GM20431 (cell line): ENCODE results near the gene CEP83.

Experiments
- in situ Hi-C: fragments of 300-500 bp; cut with MseI, MboI; formaldehyde crosslinking; loops from one replicate; pipeline ENCODE4 v1.15.0; 2020; ENCODE audit warnings: low sequenced_read_pairs; ENCODE audit not compliant: unreplicated experiment

The CEP83 gene

GRCh38 chr12:94386422-94386821, 73.2 kb downstream of the CEP83 start:
- in situ Hi-C loops, result no loop called here

- in situ Hi-C loops, result no loop called here
Observed at GRCh38 chr12:94384030-94384429, 75.6 kb downstream of the CEP83 start.

GRCh38 chr12:94380507-94380906, 79.2 kb downstream of the CEP83 start:
- in situ Hi-C loops, result no loop called here

- in situ Hi-C loops, result no loop called here
Observed at GRCh38 chr12:94379479-94380113, 80.1 kb downstream of the CEP83 start.

GRCh38 chr12:94377599-94377998, 82.1 kb downstream of the CEP83 start:
- in situ Hi-C loops, result no loop called here

- in situ Hi-C loops, result no loop called here
Observed at GRCh38 chr12:94374124-94374523, 85.5 kb downstream of the CEP83 start.

GRCh38 chr12:94372461-94372860, 87.2 kb downstream of the CEP83 start:
- in situ Hi-C loops, result no loop called here

GRCh38 chr12:94362653-94363052, 97.0 kb downstream of the CEP83 start:
- in situ Hi-C loops, result no loop called here

GRCh38 chr12:94359761-94360160, 99.9 kb downstream of the CEP83 start:
- in situ Hi-C loops, result no loop called here

GRCh38 chr12:94353130-94353529, 106.5 kb downstream of the CEP83 start:
- in situ Hi-C loops, result no loop called here

- in situ Hi-C loops, result no loop called here
Observed at GRCh38 chr12:94340573-94340972, 119.1 kb downstream of the CEP83 start.

GRCh38 chr12:94338006-94338794, 121.5 kb downstream of the CEP83 start:
- in situ Hi-C loops, result no loop called here

GRCh38 chr12:94336211-94336925, 123.3 kb downstream of the CEP83 start:
- in situ Hi-C loops, result no loop called here

- in situ Hi-C loops, result no loop called here
Observed at GRCh38 chr12:94333396-94333795, 126.3 kb downstream of the CEP83 start.

- in situ Hi-C loops, result no loop called here
Observed at GRCh38 chr12:94329366-94329765, 130.3 kb downstream of the CEP83 start.

- in situ Hi-C loops, result no loop called here
Observed at GRCh38 chr12:94327809-94328208, 131.9 kb downstream of the CEP83 start.

GRCh38 chr12:94326727-94327126, 132.9 kb downstream of the CEP83 start:
- in situ Hi-C loops, result no loop called here

GRCh38 chr12:94326234-94326633, 133.4 kb downstream of the CEP83 start:
- in situ Hi-C loops, result no loop called here

GRCh38 chr12:94322346-94322745, 137.3 kb downstream of the CEP83 start:
- in situ Hi-C loops, result no loop called here

GRCh38 chr12:94320109-94320508, 139.6 kb downstream of the CEP83 start:
- in situ Hi-C loops, result no loop called here

GRCh38 chr12:94318181-94318580, 141.5 kb downstream of the CEP83 start:
- in situ Hi-C loops, result no loop called here
